Suppressor macrophage (primary cell): ENCODE results near the gene CCL24.
A peak's percentile ranks its signal among the peaks of the same experiment; 100 is the strongest.
"Not testable (repeated sequence)": the region's sequence is repeated elsewhere in the genome, so short reads cannot be mapped to it uniquely, and the experiment has no call there.

Experiments
- DNase-seq, 4 experiments: peaks; one replicate each; pipeline ENCODE4 v3.0.0-alpha.2; 2020 to 2022

CCL24 gene

DNA sequence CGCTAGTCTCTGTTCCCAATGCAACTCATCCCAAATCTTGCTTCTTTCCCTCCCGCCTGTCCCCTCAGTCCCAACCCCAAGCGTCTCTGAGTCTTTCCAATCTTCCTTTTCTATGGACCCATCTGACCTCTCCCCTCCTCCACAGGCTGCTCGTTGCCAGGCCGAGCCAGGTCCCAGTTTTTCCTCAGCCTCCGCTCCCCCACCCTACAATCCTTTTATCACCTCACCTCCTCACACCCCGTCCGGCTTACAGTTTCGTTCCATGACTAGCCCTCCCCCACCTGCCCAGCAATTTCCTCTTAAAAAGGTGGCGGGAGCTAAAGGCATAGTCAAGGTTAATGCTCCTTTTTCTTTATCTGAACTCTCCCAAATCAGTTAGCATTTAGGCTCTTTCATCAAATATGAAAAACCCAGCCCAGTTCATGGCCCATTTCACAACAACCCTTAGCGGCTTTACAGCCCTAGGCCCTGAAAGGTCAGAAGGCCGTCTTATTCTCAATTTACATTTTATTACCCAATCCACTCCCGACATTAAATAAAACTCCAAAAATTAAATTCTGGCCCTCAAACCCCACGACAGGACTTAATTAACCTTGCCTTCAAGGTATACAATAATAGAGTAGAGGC is 32.8 kb downstream of the CCL24 start:
- DNase-seq, result not testable (repeated sequence)

DNA sequence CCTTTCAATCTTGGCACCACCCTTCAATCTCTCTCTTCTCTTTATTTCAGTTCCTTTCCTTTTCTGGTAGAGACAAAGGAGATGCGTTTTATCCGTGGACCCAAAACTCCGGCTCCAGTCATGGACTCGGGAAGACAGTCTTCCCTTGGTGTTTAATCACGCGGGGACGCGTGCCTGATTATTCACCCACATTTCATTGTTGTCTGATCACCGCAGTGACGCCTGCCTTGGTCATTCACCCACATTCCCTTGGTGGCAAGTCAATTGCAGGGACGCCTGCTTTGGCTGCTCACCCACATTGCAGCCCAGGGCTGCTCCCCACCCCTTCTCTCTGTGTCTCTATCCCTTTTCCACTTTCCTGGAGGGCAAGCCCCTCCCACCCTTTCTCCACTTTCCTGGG is 34.1 kb downstream of the CCL24 start:
- not testable (repeated sequence) for DNase-seq

DNA sequence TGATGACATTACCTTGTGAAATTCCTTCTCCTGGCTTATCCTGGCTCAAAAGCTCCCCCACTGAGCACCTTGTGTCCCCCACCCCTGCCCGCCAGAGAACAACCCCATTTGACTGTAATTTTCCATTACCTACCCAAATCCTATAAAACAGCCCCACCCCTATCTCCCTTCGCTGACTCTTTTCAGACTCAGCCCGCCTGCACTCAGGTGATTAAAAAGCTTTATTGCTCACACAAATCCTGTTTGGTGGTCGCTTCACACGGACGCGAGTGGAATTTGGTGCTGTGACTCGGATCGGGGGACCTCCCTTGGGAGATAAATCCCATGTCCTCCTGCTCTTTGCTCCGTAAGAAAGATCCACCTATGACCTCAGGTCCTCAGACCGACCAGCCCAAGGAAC is 34.6 kb downstream of the CCL24 start:
- not testable (repeated sequence) for DNase-seq

DNA sequence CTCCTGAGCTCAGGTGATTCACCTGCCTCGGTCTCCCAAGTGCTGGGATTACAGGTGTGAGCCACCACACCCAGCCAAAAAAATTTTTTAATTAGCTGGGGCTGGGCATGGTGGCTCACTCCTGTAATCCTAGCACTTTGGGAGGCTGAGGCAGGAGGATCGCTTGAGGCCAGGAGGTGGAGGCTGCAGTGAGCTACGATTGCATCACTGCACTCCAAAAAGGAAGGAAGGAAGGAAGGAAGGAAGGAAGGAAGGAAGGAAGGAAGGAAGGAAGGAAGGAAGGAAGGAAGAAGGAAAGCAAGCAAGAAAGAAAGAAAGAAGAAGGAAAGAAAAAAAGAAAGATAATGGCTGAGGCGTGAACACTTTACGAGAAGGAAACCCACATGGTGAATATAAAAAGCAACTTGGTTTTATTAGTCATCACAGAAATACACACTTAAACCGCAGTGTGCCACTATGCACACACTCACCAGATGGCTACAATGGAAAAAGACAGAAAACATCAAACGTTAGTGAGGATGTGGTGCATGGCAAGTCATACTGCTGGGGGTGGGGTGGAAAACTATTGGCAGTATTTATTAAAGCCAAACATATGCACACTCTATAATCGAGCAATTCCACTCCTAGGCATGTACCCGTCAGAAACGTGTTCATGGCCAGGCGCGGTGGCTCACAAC is 37.2 kb downstream of the CCL24 start:
- DNase-seq, result peak in 1 of 4 experiments; percentile 37

DNA sequence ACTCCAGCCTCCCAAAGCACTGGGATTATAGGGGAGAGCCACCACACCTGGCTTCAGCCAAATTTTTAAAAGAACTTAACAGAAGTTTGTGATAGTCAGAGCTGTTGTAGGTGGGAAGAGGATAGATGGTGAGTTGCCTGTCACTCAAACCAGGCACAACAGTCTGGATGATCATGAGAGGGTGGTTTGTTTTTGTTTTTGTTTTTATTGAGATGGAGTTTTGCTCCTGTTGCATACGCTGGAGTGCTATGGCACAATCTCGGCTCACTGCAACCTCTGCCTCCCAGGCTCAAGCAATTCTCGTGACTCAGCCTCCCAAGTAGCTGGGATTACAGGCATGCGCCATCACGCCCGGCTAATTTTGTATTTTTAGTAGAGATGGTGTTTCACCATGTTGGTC is 39.6 kb downstream of the CCL24 start:
- not testable (repeated sequence) for DNase-seq

DNA sequence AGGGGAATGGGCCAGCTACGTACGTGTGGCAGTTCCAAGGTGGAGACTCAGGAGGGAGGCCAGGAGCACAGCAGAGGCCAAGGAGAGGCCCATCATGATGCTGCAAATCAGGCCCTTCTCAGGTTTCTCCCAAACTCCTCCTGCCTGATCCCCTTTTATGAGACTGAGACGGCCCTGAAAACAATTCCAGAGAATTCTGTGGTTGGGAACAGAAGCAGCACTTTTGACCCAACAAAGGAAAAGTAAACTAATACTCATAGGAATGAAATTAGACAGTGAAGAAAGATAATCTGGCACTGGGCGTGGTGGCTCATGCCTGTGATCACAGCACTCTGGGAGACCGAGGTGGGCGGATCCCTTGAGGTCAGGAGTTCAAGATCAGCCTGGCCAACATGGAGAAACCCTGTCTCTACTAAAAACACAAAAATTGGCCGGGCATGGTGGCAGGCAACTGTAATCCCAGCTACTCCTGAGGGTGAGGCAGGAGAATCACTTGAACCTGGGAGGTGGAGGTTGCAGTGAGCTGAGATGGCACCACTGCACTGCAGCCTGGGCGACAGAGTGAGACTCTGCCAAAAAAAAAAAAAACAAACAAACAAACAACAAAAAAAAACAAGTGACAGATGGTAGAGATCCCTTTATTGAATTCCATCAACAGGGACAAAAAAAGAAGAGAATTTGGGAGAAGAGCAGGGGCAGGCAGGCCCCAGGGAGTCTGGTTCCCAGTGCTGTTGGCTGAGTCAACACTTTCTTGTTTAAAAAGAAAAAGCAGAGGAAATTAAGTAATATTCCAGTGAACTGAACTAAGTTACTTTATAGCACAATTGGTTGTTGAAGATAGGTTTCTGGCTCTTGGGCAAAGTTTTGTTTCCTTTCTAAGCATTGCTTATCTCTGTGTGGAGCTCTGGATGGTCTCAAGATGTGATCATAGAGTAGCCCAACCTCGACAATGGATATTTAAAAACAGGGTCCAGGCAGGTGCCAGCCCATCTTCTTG is 41.2 kb downstream of the CCL24 start, which contains the start of gene CCL26:
TSS of gene CCL26 (minus strand) at position 131 of the 997 bp plus-strand sequence. CDS start at position 96, 35 bp downstream.
- peak in 2 of 4 experiments; percentile 18 to 43 for DNase-seq

DNA sequence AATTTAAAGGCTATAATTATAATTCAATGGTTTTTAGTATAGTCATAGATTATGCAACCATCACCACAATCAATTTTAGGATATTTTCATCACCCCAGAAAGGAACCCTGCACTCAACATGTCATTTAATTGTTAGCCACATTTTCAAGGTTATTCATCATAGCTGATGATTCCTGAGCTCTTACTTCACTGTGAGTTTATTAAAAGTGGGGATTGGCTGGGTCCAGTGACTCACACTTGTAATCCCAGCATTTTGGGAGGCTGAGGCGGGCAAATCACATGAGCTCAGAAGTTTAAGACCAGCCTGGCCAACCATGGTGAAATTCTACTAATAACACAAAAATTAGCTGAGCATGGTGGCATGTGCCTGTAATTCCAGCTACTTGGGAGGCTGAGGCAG is 42.4 kb downstream of the CCL24 start:
- DNase-seq, result no peak

DNA sequence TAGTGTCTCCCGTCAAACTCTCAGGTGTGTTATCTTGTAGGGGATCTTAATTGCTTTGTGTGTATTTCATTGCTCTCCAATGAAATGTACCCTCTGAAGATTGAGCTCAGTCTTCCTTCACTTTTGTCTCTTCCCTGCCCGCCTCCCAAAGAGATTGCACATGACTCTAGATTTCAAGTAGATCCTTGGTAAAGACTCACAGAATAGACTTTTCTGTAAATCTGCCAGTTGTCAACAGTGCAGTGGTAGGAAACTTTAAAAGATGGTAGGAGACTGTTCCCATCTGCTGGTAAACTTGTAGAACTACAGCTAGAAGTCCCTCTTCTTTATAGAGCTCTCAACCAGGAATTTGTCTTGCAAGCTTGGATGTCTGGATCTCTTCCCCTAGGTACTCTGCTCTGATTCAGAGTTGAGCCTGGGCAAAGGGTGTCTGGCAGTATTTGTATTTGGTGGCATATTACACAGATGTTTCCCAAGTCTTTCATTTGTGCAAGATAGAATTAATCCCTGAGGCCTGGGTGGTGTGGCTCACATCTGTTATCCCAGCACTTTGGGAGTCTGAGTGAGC is 51.2 kb downstream of the CCL24 start:
- peak; percentile 33 to 84 (median 62) for DNase-seq

DNA sequence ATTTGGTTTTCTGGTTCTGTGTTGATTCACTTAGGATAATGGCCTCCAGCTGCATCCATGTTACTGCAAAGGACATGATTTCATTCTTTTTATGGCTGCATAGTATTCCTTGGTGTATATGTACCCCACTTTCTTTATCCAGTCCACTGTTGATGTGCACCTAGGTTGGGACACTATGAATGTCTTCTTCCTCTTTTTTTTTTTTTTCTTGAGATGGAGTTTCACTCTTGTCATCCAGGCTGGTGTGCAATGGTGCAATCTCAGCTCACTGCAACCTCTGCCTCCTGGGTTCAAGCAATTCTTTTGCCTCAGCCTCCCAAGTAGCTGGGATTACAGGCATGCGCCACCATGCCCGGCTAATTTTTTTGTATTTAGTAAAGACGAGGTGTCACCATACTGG is 51.8 kb downstream of the CCL24 start:
- not testable (repeated sequence) for DNase-seq
